ENCODE results near the gene RFNG. TPM values are rescaled to one million over a fixed set of nuclear protein-coding genes. Genes with fewer than 3 reads are reported as not detected.

RFNG gene
- total and polyA plus RNA-seq, 2 of the 4 experiments (the other 2 are of a cell fraction): 6.8 to 47.3 TPM

DNA sequence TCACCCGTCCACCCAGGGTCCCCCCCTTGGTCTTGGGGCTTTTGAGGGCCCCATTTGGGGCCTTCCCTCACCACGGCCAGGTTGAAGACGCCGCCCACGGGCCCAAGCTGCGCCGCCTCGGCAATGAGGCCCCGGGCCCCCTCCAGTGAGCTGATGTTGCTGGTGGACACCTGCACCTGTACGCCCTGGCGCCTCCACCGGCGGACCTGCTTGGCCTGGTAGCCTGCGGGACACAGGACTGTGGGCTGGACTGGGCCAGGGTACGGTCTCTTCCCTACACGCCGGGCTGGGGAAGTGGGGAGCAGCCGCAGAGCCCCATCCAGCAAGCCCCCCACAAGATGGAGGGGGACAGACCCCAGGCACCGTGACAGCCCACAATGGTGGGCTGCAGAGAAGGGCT lies 30.8 kb upstream of the RFNG start:
- Histone ChIP-seq H2AK9ac (replicated peaks; ENCODE audit: low read depth, low read length, poor library complexity) (no peak overlapping the region), H4K20me1 (ENCODE audit: insufficient read depth, low read length) (no peaks in the 10 kb centered on the region; the same call in none of the 2 replicates), H2BK15ac (ENCODE audit: low read depth, low read length) (no peak overlapping the region), H2AFZ (replicated peaks; ENCODE audit: low read length, poor library complexity) (no peak overlapping the region), H3K27ac (ENCODE audit: insufficient read depth, low read length) (no peak overlapping the region), H3K18ac (ENCODE audit: low read depth, low read length) (no peak overlapping the region), H3K4ac (ENCODE audit: low read depth, low read length) (no peak overlapping the region), H3K14ac (replicated peaks; ENCODE audit: low read depth, low read length) (no peak overlapping the region), H3K9ac (ENCODE audit: low read depth, low read length) (no peak overlapping the region), H3K9me1 (ENCODE audit: insufficient read depth, low read length) (no peaks in the 10 kb centered on the region), H2BK120ac (ENCODE audit: low read depth, low read length) (no peak overlapping the region), H2BK5ac (ENCODE audit: low read depth, low read length, poor library complexity, severe bottlenecking) (no peak overlapping the region), H4K91ac (ENCODE audit: insufficient read depth, low read depth, low read length) (no peak overlapping the region), H2BK20ac (ENCODE audit: low read depth, low read length) (no peak overlapping the region), H4K5ac (ENCODE audit: low read depth, low read length) (no peak overlapping the region), H3K4me1 (ENCODE audit: control insufficient read depth, insufficient read depth, low read length) (no peaks in the 10 kb centered on the region), H2AK5ac (ENCODE audit: low read depth, low read length) (no peak overlapping the region), H3K4me2 (ENCODE audit: low read depth, low read length) (no peak overlapping the region), H3K36me3 (ENCODE audit: control insufficient read depth, insufficient read depth, low read length) (peaks cover 83% of the 10 kb centered on the region), H3K9me3 (ENCODE audit: control insufficient read depth, insufficient read depth, low read length) (no peaks in the 10 kb centered on the region), H4K8ac (ENCODE audit: low read depth in 2 of 2, low read length in 2 of 2) (no peak overlapping the region), H3K23ac (ENCODE audit: low read depth, low read length) (no peak overlapping the region), H3K56ac (ENCODE audit: extremely low read depth, insufficient read depth, low read length) (no peak overlapping the region), H3K79me1 (ENCODE audit: low read depth in 1 of 2, low read length in 2 of 2) (no peaks in the 10 kb centered on the region), H3K27me3 (ENCODE audit: control insufficient read depth, insufficient read depth, low read length) (no peaks in the 10 kb centered on the region), H3K4me3 (ENCODE audit: insufficient read depth, low read depth, low read length) (no peak overlapping the region)
- TF ChIP-seq MAFK (IDR thresholded peaks at IDR 0.05; ENCODE audit: low read depth, low read length) (no peak), POLR2A (IDR thresholded peaks at IDR 0.05; ENCODE audit: low read depth, low read length) (no peak), MXI1 (IDR thresholded peaks at IDR 0.05; ENCODE audit: borderline replicate concordance, low read depth, low read length) (no peak), NFE2L2 (IDR thresholded peaks at IDR 0.05; ENCODE audit: low read depth, low read length) (no peak), RAD21 (IDR thresholded peaks at IDR 0.05; ENCODE audit: low read length) (no peak), RFX5 (IDR thresholded peaks at IDR 0.05; ENCODE audit: low read depth, low read length) (no peak), BHLHE40 (IDR thresholded peaks at IDR 0.05; ENCODE audit: low read depth, low read length) (no peak), FOS (IDR thresholded peaks at IDR 0.05; ENCODE audit: low read depth, low read length) (no peak), CHD1 (IDR thresholded peaks at IDR 0.05; ENCODE audit: low read depth, low read length) (no peak), SMC3 (IDR thresholded peaks at IDR 0.05; ENCODE audit: low read depth, low read length) (no peak), USF2 (IDR thresholded peaks at IDR 0.05; ENCODE audit: low read depth, low read length) (no peak)
- TF ChIP-seq, protein P1, sequence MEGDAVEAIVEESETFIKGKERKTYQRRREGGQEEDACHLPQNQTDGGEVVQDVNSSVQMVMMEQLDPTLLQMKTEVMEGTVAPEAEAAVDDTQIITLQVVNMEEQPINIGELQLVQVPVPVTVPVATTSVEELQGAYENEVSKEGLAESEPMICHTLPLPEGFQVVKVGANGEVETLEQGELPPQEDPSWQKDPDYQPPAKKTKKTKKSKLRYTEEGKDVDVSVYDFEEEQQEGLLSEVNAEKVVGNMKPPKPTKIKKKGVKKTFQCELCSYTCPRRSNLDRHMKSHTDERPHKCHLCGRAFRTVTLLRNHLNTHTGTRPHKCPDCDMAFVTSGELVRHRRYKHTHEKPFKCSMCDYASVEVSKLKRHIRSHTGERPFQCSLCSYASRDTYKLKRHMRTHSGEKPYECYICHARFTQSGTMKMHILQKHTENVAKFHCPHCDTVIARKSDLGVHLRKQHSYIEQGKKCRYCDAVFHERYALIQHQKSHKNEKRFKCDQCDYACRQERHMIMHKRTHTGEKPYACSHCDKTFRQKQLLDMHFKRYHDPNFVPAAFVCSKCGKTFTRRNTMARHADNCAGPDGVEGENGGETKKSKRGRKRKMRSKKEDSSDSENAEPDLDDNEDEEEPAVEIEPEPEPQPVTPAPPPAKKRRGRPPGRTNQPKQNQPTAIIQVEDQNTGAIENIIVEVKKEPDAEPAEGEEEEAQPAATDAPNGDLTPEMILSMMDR (conservative IDR thresholded peaks at IDR 0.05; ENCODE audit: low read depth, low read length): no peak
- CTCF ChIA-PET: no interaction called here
- POLR2A ChIA-PET (ENCODE audit: unreplicated experiment): no interaction called here
- in situ Hi-C loops (cut with MboI; ENCODE audit: low sequenced_read_pairs) (no loop called here), dilution Hi-C loops (cut with HindIII; ENCODE audit: low sequenced_read_pairs, unreplicated experiment) (no loop called here), intact Hi-C loops (cut with micrococcal nuclease) (no loop called here)
- DNase-seq (no peak), ATAC-seq (ENCODE audit: low read depth) (no peak)
- WGBS, 2 experiments (ENCODE audit: extremely low coverage in 2 of 2, insufficient read length in 1 of 2): 91% methylated on average over 10 of the region's 19 CpGs; no CpG with 5 or more reads in 1 of the 2 experiments
- no TSS peak for BruUV-seq (replicated peaks)
